Measurements from ENCODE around the gene EFEMP2. TPM values are rescaled to one million over a fixed set of nuclear protein-coding genes. Genes with fewer than 3 reads are reported as not detected.

EFEMP2 gene
- total RNA-seq, 2 donors from 2014 or later, result 134 to 219 TPM

DNA sequence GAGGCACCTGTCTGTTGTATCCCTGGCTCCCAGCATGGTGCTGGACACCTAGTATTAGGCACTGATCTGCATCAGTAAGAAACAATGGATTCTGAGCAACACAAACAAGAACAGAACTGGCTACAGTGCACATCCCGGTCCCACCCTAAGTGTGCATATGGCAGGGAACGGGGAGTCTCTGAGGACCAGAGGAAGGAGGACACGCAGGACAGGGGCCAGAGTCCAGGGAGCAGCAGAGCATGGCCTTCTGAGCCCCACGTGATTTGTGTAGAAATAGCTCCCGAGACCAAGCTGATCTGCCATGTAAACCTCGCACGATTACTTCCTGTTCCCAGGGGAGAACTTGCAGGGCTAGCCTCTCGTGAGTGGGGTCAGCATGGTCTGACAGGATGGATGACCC lies 51.5 kb downstream of the EFEMP2 start:
- no peak for DNase-seq (ENCODE audit: low spot score)
- Histone ChIP-seq H3K36me3 (no peaks in the 10 kb centered on the region), H3K4me1 (ENCODE audit: control insufficient read depth in 1 of 2, low read depth in 2 of 2) (peaks cover 0 to 12% of the 10 kb centered on the region in 2 donors), H3K27me3 (replicated peaks; ENCODE audit: insufficient read depth) (no peaks in the 10 kb centered on the region), H3K27ac (no peak overlapping the region), H3K4me3 (no peak overlapping the region), H3K9me3 (no peaks in the 10 kb centered on the region)
- ATAC-seq (ENCODE audit: insufficient number of reproducible peaks, low FRiP score, low read depth), result no peak
- TF ChIP-seq, protein P1, sequence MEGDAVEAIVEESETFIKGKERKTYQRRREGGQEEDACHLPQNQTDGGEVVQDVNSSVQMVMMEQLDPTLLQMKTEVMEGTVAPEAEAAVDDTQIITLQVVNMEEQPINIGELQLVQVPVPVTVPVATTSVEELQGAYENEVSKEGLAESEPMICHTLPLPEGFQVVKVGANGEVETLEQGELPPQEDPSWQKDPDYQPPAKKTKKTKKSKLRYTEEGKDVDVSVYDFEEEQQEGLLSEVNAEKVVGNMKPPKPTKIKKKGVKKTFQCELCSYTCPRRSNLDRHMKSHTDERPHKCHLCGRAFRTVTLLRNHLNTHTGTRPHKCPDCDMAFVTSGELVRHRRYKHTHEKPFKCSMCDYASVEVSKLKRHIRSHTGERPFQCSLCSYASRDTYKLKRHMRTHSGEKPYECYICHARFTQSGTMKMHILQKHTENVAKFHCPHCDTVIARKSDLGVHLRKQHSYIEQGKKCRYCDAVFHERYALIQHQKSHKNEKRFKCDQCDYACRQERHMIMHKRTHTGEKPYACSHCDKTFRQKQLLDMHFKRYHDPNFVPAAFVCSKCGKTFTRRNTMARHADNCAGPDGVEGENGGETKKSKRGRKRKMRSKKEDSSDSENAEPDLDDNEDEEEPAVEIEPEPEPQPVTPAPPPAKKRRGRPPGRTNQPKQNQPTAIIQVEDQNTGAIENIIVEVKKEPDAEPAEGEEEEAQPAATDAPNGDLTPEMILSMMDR (IDR thresholded peaks at IDR 0.05), result no peak

DNA sequence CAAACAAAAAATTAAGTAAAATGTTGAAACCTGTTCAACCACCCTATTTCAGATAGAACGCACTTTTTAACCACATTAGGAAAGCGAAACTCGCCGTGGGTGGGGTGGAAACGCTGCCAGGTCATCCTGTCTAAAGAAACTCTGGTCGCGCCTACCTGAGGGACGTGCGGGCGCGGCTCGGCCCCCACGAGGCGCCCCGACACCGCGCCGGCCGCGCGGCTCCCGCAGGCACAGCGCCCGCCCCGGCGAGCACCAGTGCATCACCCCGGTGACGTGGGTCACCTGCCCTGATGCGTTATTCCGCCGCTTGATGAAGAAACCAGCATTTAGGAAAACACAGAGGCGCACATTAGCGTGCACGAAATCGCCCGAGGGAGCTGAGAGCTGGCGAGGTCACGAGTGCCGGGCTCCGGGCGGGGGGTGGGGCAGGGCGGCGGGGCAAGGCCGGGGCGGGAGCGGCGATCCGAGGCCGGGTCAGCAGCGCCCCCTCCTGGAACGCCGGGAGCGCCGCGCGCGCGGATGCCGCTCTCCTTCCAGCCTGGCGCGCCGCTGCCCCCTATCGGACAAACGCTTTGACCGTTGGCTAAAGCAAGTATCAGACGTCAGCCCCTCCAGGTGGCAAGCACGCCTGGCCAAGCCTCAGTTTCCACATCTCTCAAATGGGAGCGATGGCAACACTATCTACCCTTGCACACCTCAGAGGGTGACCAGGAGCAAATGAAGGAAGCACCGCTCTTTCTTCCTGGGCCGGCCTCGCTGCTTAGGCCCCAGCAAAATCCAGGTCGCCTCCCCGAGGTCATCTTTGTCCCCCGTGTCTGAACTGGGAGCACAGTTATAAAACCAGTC lies 54.5 kb downstream of the EFEMP2 start:
- ATAC-seq (ENCODE audit: insufficient number of reproducible peaks, low FRiP score, low read depth) (peak; percentile 81), DNase-seq (ENCODE audit: low spot score) (peak; percentile 70)
- TF ChIP-seq, protein P1 (IDR thresholded peaks at IDR 0.05), result peak; percentile 99
- H3K9me3 ChIP-seq, result no peaks in the 10 kb centered on the region
- H3K4me1 ChIP-seq (ENCODE audit: control insufficient read depth in 1 of 2, low read depth in 2 of 2), result peaks cover 0 to 12% of the 10 kb centered on the region in 2 donors
- peak overlapping the region in 1 of 2 donors; percentile 37 for H3K27ac ChIP-seq
- H3K4me3 ChIP-seq, result peak overlapping the region; percentile 89
- H3K36me3 ChIP-seq, result peaks cover 4% of the 10 kb centered on the region
- H3K27me3 ChIP-seq (replicated peaks; ENCODE audit: insufficient read depth), result no peaks in the 10 kb centered on the region

DNA sequence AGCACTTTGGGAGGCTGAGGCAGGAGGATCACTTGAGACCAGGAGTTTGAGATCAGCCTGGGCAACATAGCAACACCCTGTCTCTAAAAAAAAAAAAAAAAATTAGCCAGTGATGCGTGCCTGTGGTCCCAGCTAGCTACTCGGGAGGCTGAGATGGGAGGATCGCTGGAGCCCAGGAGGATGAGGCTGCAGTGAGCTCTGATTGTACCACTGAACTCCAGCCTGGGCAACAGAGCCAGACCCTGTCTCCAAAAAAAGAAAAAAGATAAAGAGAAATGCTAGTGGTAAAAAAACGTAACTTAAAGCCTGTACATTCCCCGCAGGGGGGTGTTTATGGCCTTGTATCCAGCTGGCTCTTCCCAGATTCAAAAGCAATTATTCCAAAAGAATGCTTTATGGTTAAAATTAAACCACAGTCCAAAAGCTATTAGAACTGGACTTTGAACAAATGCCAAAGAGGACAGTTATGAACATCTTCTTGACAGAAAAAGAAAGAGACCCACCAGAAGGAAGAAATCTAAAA lies 55.2 kb downstream of the EFEMP2 start:
- Histone ChIP-seq H3K36me3 (peaks cover 4% of the 10 kb centered on the region), H3K27ac (peak overlapping the region in 1 of 2 donors; percentile 37), H3K4me1 (ENCODE audit: control insufficient read depth in 1 of 2, low read depth in 2 of 2) (peaks cover 0 to 12% of the 10 kb centered on the region in 2 donors), H3K27me3 (replicated peaks; ENCODE audit: insufficient read depth) (no peaks in the 10 kb centered on the region), H3K4me3 (peak overlapping the region; percentile 89), H3K9me3 (no peaks in the 10 kb centered on the region)
- TF ChIP-seq, protein P1 (IDR thresholded peaks at IDR 0.05), result no peak
- DNase-seq (ENCODE audit: low spot score), result no peak
- ATAC-seq (ENCODE audit: insufficient number of reproducible peaks, low FRiP score, low read depth), result no peak

DNA sequence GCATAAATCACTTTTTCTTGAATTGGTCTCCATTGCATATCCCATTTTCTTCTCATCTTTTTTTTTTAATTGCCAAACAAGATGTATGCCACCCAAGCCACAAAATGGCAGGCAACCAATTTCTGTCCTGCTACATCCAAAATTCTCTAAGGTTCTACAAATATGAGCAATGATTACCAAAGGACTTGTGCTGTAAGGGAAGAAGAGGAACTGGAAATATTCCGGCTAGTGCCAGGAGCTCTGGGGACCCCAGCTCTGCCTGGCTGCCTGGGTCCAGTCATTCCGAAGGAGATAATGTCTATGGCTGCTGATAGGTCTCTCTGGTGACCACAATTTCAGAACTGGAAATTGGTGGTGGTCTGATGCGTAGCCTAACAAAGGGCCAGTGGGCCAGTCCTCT lies 55.9 kb downstream of the EFEMP2 start:
- TF ChIP-seq, protein P1 (IDR thresholded peaks at IDR 0.05), result no peak
- peaks cover 0 to 12% of the 10 kb centered on the region in 2 donors for H3K4me1 ChIP-seq (ENCODE audit: control insufficient read depth in 1 of 2, low read depth in 2 of 2)
- no peaks in the 10 kb centered on the region for H3K9me3 ChIP-seq
- H3K4me3 ChIP-seq, result no peak overlapping the region
- H3K27ac ChIP-seq, result no peak overlapping the region
- no peaks in the 10 kb centered on the region for H3K27me3 ChIP-seq (replicated peaks; ENCODE audit: insufficient read depth)
- no peak for ATAC-seq (ENCODE audit: insufficient number of reproducible peaks, low FRiP score, low read depth)
- H3K36me3 ChIP-seq, result peaks cover 4% of the 10 kb centered on the region
- no peak for DNase-seq (ENCODE audit: low spot score)

Other genes with a start within 250 kb of the EFEMP2 start
- gene SIPA1, start 234.7 kb downstream of the EFEMP2 start, total RNA-seq, result 10 to 100 TPM; 47.9 to 69.8 TPM
- 10 to 100 TPM; 81.5 to 84.4 TPM for gene RELA, start 209.9 kb downstream of the EFEMP2 start, total RNA-seq
- gene KAT5, start 160.5 kb downstream of the EFEMP2 start, total RNA-seq, result 10 to 100 TPM; 49.0 to 50.5 TPM
- 100 to 1,000 TPM; 138 to 185 TPM for gene RNASEH2C, start 152.0 kb downstream of the EFEMP2 start, total RNA-seq
- gene AP5B1, start 91.8 kb downstream of the EFEMP2 start, total RNA-seq, result 10 to 100 TPM; 26.3 to 38.4 TPM
- gene OVOL1, start 85.7 kb downstream of the EFEMP2 start, total RNA-seq, result under 1 TPM in 1 of 2 donors, not detected in 1; 0.27 TPM
- gene SNX32, start 38.8 kb downstream of the EFEMP2 start, total RNA-seq, result under 1 TPM in 1 of 2 donors, not detected in 1; 0.81 TPM
- gene CFL1, start 14.6 kb downstream of the EFEMP2 start, total RNA-seq, result 100 to 1,000 TPM; 565 to 797 TPM
- 10 to 100 TPM; 51.8 to 62.8 TPM for gene MUS81, start 12.4 kb downstream of the EFEMP2 start, total RNA-seq
- gene CTSW, start 7.0 kb upstream of the EFEMP2 start, total RNA-seq, result 10 to 100 TPM in 1 of 2 donors, 1 to 10 TPM in 1; 1.6 to 13.7 TPM
- gene FIBP, start 15.7 kb upstream of the EFEMP2 start, total RNA-seq, result 100 to 1,000 TPM in 1 of 2 donors, 10 to 100 TPM in 1; 50.4 to 111 TPM
- gene CCDC85B, start 17.9 kb upstream of the EFEMP2 start, total RNA-seq, result 100 to 1,000 TPM in 1 of 2 donors, 10 to 100 TPM in 1; 75.8 to 100 TPM
- 100 to 1,000 TPM in 1 of 2 donors, 10 to 100 TPM in 1; 25.6 to 143 TPM for gene FOSL1, start 27.6 kb upstream of the EFEMP2 start, total RNA-seq
- gene C11orf68, start 46.3 kb upstream of the EFEMP2 start, total RNA-seq, result 10 to 100 TPM; 16.3 to 27.9 TPM
- 10 to 100 TPM; 82.5 to 91.2 TPM for gene DRAP1, start 46.6 kb upstream of the EFEMP2 start, total RNA-seq
- gene TSGA10IP, start 72.7 kb upstream of the EFEMP2 start, total RNA-seq, result not detected
- 10 to 100 TPM; 32.5 to 38.0 TPM for gene SART1, start 88.9 kb upstream of the EFEMP2 start, total RNA-seq
- gene EIF1AD, start 129.4 kb upstream of the EFEMP2 start, total RNA-seq, result 10 to 100 TPM; 20.6 to 43.5 TPM
- gene BANF1, start 129.7 kb upstream of the EFEMP2 start, total RNA-seq, result 10 to 100 TPM; 22.2 to 60.0 TPM
- gene CST6, start 139.2 kb upstream of the EFEMP2 start, total RNA-seq, result 10 to 100 TPM in 1 of 2 donors, 1 to 10 TPM in 1; 4.5 to 16.9 TPM
- gene CATSPER1, start 153.7 kb upstream of the EFEMP2 start, total RNA-seq, result not detected
- gene GAL3ST3, start 176.4 kb upstream of the EFEMP2 start, total RNA-seq, result 1 to 10 TPM in 1 of 2 donors, not detected in 1; 1.1 TPM
- gene SF3B2, start 179.6 kb upstream of the EFEMP2 start, total RNA-seq, result 100 to 1,000 TPM; 142 TPM
- 100 to 1,000 TPM in 1 of 2 donors, 10 to 100 TPM in 1; 82.9 to 112 TPM for gene PACS1, start 197.5 kb upstream of the EFEMP2 start, total RNA-seq

Data from thoracic aorta (tissue), 2 donors.